Measurements from ENCODE around the gene KCNH1.

KCNH1 gene

GRCh38 chr1:210917560-210918169, 216.3 kb downstream of the KCNH1 start:
- no peak for DNase-seq (ENCODE audit: low read depth)

- DNase-seq (ENCODE audit: low read depth), result no peak
Observed at GRCh38 chr1:210916548-210916947, 217.4 kb downstream of the KCNH1 start.

GRCh38 chr1:210915890-210916507, 217.9 kb downstream of the KCNH1 start:
- no peak for DNase-seq (ENCODE audit: low read depth)

- no peak for DNase-seq (ENCODE audit: low read depth)
Observed at GRCh38 chr1:210912752-210913151, 221.2 kb downstream of the KCNH1 start.

- DNase-seq (ENCODE audit: low read depth), result no peak
Observed at GRCh38 chr1:210910020-210910575, 223.8 kb downstream of the KCNH1 start.

- no peak for DNase-seq (ENCODE audit: low read depth)
Observed at GRCh38 chr1:210908791-210909190, 225.2 kb downstream of the KCNH1 start.

- DNase-seq (ENCODE audit: low read depth), result no peak
Observed at GRCh38 chr1:210908257-210908656, 225.7 kb downstream of the KCNH1 start.

- DNase-seq (ENCODE audit: low read depth), result no peak
Observed at GRCh38 chr1:210907251-210907805, 226.6 kb downstream of the KCNH1 start.

- DNase-seq (ENCODE audit: low read depth), result no peak
Observed at GRCh38 chr1:210905944-210906453, 227.9 kb downstream of the KCNH1 start.

- no peak for DNase-seq (ENCODE audit: low read depth)
Observed at GRCh38 chr1:210905365-210905904, 228.5 kb downstream of the KCNH1 start.

- no peak for DNase-seq (ENCODE audit: low read depth)
Observed at GRCh38 chr1:210901981-210902770, 231.8 kb downstream of the KCNH1 start.

GRCh38 chr1:210900820-210901219, 233.1 kb downstream of the KCNH1 start:
- no peak for DNase-seq (ENCODE audit: low read depth)

- no peak for DNase-seq (ENCODE audit: low read depth)
Observed at GRCh38 chr1:210900079-210900478, 233.9 kb downstream of the KCNH1 start.

- DNase-seq (ENCODE audit: low read depth), result no peak
Observed at GRCh38 chr1:210899676-210900075, 234.3 kb downstream of the KCNH1 start.

- no peak for DNase-seq (ENCODE audit: low read depth)
Observed at GRCh38 chr1:210898473-210898872, 235.5 kb downstream of the KCNH1 start.

- peak; percentile 43 for DNase-seq (ENCODE audit: low read depth)
Observed at GRCh38 chr1:210883821-210884220, 250.1 kb downstream of the KCNH1 start.

GRCh38 chr1:210882414-210883221, 251.3 kb downstream of the KCNH1 start:
- DNase-seq (ENCODE audit: low read depth), result peak; percentile 76

GRCh38 chr1:210878564-210878963, 255.4 kb downstream of the KCNH1 start:
- DNase-seq (ENCODE audit: low read depth), result no peak

- DNase-seq (ENCODE audit: low read depth), result no peak
Observed at GRCh38 chr1:210876275-210876674, 257.7 kb downstream of the KCNH1 start.

- DNase-seq (ENCODE audit: low read depth), result no peak
Observed at GRCh38 chr1:210866532-210866931, 267.4 kb downstream of the KCNH1 start.

- no peak for DNase-seq (ENCODE audit: low read depth)
Observed at GRCh38 chr1:210857705-210858104, 276.2 kb downstream of the KCNH1 start.

All from HS-5 (cell line).